ENCODE results near the gene CTNNA2. TPM values are rescaled to one million over a fixed set of nuclear protein-coding genes. Genes with fewer than 3 reads are reported as not detected.

CTNNA2 gene
- total and polyA plus RNA-seq, 7 donors: 0.03 to 0.36 (median 0.17) TPM; not detected in 4

- WGBS, 3 donors: 63 to 85% (median 78%) methylated on average over 2 of the region's 2 CpGs
- Histone ChIP-seq H3K36me3 (ENCODE audit: insufficient read depth in 1 of 2, low read depth in 1 of 2) (no peaks in the 10 kb centered on the region), H3K27ac (no peak overlapping the region), H3K9me3 (no peaks in the 10 kb centered on the region), H3K4me3 (no peak overlapping the region), H3K4me1 (no peaks in the 10 kb centered on the region), H3K27me3 (ENCODE audit: insufficient read depth in 3 of 3, low read length in 2 of 3) (no peaks in the 10 kb centered on the region)
- DNase-seq: no peak
- no peak for ATAC-seq
- TF ChIP-seq CTCF (IDR thresholded peaks at IDR 0.05): no peak
- intact Hi-C loops (cut with DNase I): no loop called here
Measured at GRCh38 chr2:79619976-79620375, 107.1 kb downstream of the CTNNA2 start.

GRCh38 chr2:79620679-79621078 lies 107.8 kb downstream of the CTNNA2 start:
- ATAC-seq: no peak
- intact Hi-C loops (cut with DNase I): no loop called here
- Histone ChIP-seq H3K27ac (no peak overlapping the region), H3K27me3 (ENCODE audit: insufficient read depth in 3 of 3, low read length in 2 of 3) (no peaks in the 10 kb centered on the region), H3K9me3 (no peaks in the 10 kb centered on the region), H3K36me3 (ENCODE audit: insufficient read depth in 1 of 2, low read depth in 1 of 2) (no peaks in the 10 kb centered on the region), H3K4me3 (no peak overlapping the region), H3K4me1 (no peaks in the 10 kb centered on the region)
- no peak for TF ChIP-seq CTCF (IDR thresholded peaks at IDR 0.05)
- no peak for DNase-seq
- 86 to 93% (median 87%) methylated on average over 2 of the region's 2 CpGs for WGBS, 3 donors

- H3K4me3 ChIP-seq: no peak overlapping the region
- intact Hi-C loops (cut with DNase I): no loop called here
- DNase-seq (no peak), ATAC-seq (no peak)
- TF ChIP-seq CTCF (IDR thresholded peaks at IDR 0.05): no peak
- H3K4me1 ChIP-seq: no peaks in the 10 kb centered on the region
- no peaks in the 10 kb centered on the region for H3K36me3 ChIP-seq (ENCODE audit: insufficient read depth in 1 of 2, low read depth in 1 of 2)
- no peaks in the 10 kb centered on the region for H3K27me3 ChIP-seq (ENCODE audit: insufficient read depth in 3 of 3, low read length in 2 of 3)
- no peaks in the 10 kb centered on the region for H3K9me3 ChIP-seq
- WGBS, 3 donors: 77 to 86% (median 83%) methylated on average over 6 of the region's 6 CpGs
- H3K27ac ChIP-seq: no peak overlapping the region
Measured at GRCh38 chr2:79621252-79621651, 108.4 kb downstream of the CTNNA2 start.

- intact Hi-C loops (cut with DNase I): no loop called here
- H3K4me1 ChIP-seq: no peaks in the 10 kb centered on the region
Measured at GRCh38 chr2:79621755-79622154, 108.9 kb downstream of the CTNNA2 start.

More at GRCh38 chr2:79621755-79622154, 108.9 kb downstream of the CTNNA2 start:
- no peak for DNase-seq
- TF ChIP-seq CTCF (IDR thresholded peaks at IDR 0.05): no peak
- Histone ChIP-seq H3K27ac (no peak overlapping the region), H3K27me3 (ENCODE audit: insufficient read depth in 3 of 3, low read length in 2 of 3) (no peaks in the 10 kb centered on the region), H3K9me3 (no peaks in the 10 kb centered on the region), H3K4me3 (no peak overlapping the region), H3K36me3 (ENCODE audit: insufficient read depth in 1 of 2, low read depth in 1 of 2) (no peaks in the 10 kb centered on the region)
- ATAC-seq: no peak
- WGBS, 3 donors: 93 to 98% (median 94%) methylated on average over 1 of the region's 1 CpG
